Right lobe of liver (tissue), 4 donors: ENCODE measurements around the gene PYGL.

Experiments used
- POLR2A ChIP-seq: fragments of 450-650 bp; IDR thresholded peaks from one replicate; pipeline ENCODE4 v1.6.1; 2017; ENCODE audit warnings: antibody characterized with exemption, mild to moderate bottlenecking
- TF ChIP-seq, protein P1 (sequence below), 4 donors: fragments of 200-600 bp in 3 of 4; fragments of 450-650 bp in 1 of 4; IDR thresholded peaks; one replicate each; pipeline versions ENCODE4 v1.5.1 to v1.8.0; 2016 to 2022; ENCODE audit warnings: antibody characterized with exemption in 4 of 4, mild to moderate bottlenecking in 2 of 4
- donor health status: DM: no; HTN: no; CAD: no.
- donor health status: DM: no; HTN: no; CAD: no.
- donor health status: DM: no; HTN: yes; CAD: no.

DNA sequence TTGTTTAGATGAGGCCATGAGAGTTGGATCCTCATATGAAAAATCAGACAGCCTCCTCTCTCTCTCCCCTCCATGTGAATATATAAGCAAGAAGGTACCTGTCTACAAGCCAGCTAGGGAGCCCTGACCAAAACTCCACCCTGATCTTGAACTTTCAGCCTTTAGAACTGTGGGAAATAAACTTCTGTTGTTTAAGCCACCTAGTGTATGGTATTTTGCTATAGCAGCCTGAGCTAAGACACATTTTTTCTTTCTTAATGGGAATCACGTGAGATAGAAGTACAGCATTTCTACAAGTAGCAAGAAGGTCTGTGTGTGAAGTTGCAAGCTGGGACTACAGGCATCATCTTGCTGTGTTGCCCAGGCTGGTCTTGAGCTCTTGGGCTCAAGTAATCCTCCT lies 88.7 kb downstream of the PYGL start:
- TF ChIP-seq, protein P1, sequence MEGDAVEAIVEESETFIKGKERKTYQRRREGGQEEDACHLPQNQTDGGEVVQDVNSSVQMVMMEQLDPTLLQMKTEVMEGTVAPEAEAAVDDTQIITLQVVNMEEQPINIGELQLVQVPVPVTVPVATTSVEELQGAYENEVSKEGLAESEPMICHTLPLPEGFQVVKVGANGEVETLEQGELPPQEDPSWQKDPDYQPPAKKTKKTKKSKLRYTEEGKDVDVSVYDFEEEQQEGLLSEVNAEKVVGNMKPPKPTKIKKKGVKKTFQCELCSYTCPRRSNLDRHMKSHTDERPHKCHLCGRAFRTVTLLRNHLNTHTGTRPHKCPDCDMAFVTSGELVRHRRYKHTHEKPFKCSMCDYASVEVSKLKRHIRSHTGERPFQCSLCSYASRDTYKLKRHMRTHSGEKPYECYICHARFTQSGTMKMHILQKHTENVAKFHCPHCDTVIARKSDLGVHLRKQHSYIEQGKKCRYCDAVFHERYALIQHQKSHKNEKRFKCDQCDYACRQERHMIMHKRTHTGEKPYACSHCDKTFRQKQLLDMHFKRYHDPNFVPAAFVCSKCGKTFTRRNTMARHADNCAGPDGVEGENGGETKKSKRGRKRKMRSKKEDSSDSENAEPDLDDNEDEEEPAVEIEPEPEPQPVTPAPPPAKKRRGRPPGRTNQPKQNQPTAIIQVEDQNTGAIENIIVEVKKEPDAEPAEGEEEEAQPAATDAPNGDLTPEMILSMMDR (IDR thresholded peaks at IDR 0.05), result no peak
- TF ChIP-seq POLR2A, result no peak
